Peyer's patch (tissue), 4 donors: ENCODE measurements around the gene PMM2. TPM values are rescaled to one million over a fixed set of nuclear protein-coding genes. Genes with fewer than 3 reads are reported as not detected.
A peak's percentile ranks its signal among the peaks of the same experiment; 100 is the strongest.

Experiments used
- DNase-seq, 3 donors: peaks; one replicate each; pipeline ENCODE4 v3.0.0-alpha.2; 2017 to 2019
- H3K27ac ChIP-seq, 4 donors: fragments of 200-600 bp; sonication (generic); one replicate each; pipeline ENCODE4 v1.5.1; 2016 to 2019
- H3K27me3 ChIP-seq, 2 donors: fragments of 200-600 bp; sonication (generic); one replicate each; pipeline ENCODE4 v1.5.1; 2019
- H3K36me3 ChIP-seq, 3 donors: fragments of 200-600 bp; sonication (generic); one replicate each; pipeline ENCODE4 v1.5.1; 2016 to 2019
- H3K4me1 ChIP-seq, 4 donors: fragments of 200-600 bp; sonication (generic); one replicate each; pipeline ENCODE4 v1.5.1; 2016 to 2019
- H3K4me3 ChIP-seq, 4 donors: fragments of 200-600 bp; sonication (generic); 1 replicate in 3 of 4; 2 replicates in 1 of 4; pipeline ENCODE4 v1.5.1; 2016 to 2019; ENCODE audit warnings: mild to moderate bottlenecking in 1 of 4
- H3K9me3 ChIP-seq, 4 donors: fragments of 200-600 bp; sonication (generic); one replicate each; pipeline ENCODE4 v1.5.1; 2016 to 2019; ENCODE audit warnings: mild to moderate bottlenecking in 1 of 4
- POLR2A ChIP-seq, 2 donors: fragments of 450-650 bp; IDR thresholded peaks; one replicate each; pipeline ENCODE4 v1.5.1; 2017; ENCODE audit warnings: antibody characterized with exemption in 2 of 2, mild to moderate bottlenecking in 2 of 2, moderate library complexity in 2 of 2
- total RNA-seq, 4 donors: library from RNA; depleted of rRNA; stranded (reverse); fragments of >200 nt; gene quantifications; one replicate each; pipeline ENCODE4 v1.1.0, GENCODE V29; 2016
- TF ChIP-seq, protein P1 (sequence below), 6 experiments: fragments of 450-650 bp in 4 of 6; fragments of 200-600 bp in 2 of 6; sonication (generic) in 1 of 6; IDR thresholded peaks; one replicate each; pipeline ENCODE4 v1.5.1; 2017 to 2019; ENCODE audit warnings: antibody characterized with exemption in 6 of 6, mild to moderate bottlenecking in 3 of 6, moderate library complexity in 1 of 6

Gene PMM2
- total RNA-seq, 4 donors from 2014 or later, result 49.5 to 84.2 (median 82.3) TPM

- Histone ChIP-seq H3K4me1 (peaks cover 0 to 9% (median 2%) of the 10 kb centered on the region in 4 donors), H3K27me3 (no peaks in the 10 kb centered on the region), H3K27ac (peak overlapping the region in 1 of 4 donors; percentile 22), H3K4me3 (no peak overlapping the region), H3K9me3 (no peaks in the 10 kb centered on the region), H3K36me3 (no peaks in the 10 kb centered on the region)
- TF ChIP-seq, protein P1, sequence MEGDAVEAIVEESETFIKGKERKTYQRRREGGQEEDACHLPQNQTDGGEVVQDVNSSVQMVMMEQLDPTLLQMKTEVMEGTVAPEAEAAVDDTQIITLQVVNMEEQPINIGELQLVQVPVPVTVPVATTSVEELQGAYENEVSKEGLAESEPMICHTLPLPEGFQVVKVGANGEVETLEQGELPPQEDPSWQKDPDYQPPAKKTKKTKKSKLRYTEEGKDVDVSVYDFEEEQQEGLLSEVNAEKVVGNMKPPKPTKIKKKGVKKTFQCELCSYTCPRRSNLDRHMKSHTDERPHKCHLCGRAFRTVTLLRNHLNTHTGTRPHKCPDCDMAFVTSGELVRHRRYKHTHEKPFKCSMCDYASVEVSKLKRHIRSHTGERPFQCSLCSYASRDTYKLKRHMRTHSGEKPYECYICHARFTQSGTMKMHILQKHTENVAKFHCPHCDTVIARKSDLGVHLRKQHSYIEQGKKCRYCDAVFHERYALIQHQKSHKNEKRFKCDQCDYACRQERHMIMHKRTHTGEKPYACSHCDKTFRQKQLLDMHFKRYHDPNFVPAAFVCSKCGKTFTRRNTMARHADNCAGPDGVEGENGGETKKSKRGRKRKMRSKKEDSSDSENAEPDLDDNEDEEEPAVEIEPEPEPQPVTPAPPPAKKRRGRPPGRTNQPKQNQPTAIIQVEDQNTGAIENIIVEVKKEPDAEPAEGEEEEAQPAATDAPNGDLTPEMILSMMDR (IDR thresholded peaks at IDR 0.05), result no peak
- TF ChIP-seq POLR2A (IDR thresholded peaks at IDR 0.05), result no peak
- no peak for DNase-seq
Measured at GRCh38 chr16:8878523-8878911, 80.9 kb downstream of the PMM2 start.

GRCh38 chr16:8880839-8881510 is 83.3 kb downstream of the PMM2 start:
- Histone ChIP-seq H3K27me3 (no peaks in the 10 kb centered on the region), H3K36me3 (no peaks in the 10 kb centered on the region), H3K27ac (no peak overlapping the region), H3K9me3 (no peaks in the 10 kb centered on the region), H3K4me1 (peaks cover 0 to 30% (median 5%) of the 10 kb centered on the region in 4 donors), H3K4me3 (no peak overlapping the region)
- TF ChIP-seq, protein P1 (IDR thresholded peaks at IDR 0.05), result no peak
- no peak for TF ChIP-seq POLR2A (IDR thresholded peaks at IDR 0.05)
- DNase-seq, result no peak

DNA sequence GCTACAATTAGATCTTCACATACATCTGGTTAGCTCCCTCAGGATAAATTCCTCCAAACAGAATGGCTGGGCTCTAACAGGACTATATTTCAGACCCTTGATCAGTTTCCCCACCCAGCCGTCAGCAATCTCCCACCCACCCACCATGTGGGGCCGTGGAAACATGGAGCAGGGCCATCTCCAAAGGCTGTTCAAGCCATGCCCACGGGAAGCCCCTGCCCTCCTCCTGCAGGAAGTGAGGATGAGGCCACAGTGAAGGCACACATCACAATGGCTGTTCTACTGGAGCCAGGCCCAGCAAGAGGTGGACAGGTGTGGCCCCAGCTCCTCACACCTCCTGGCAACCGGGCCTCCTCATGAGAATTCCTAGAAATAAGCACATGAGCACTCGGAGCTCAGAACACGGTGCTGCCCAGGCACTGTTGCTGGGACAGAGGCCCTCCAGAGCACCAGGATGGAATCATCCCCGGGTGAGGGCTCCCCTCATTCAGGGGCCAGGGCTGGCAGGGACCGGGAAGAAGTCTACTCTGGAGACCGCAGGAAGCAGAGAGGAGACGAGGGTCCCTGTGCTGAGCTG is 84.5 kb downstream of the PMM2 start, which contains the start of gene LITAFD:
Gene LITAFD, plus strand, starts transcription at position 311 of the 577 bp plus-strand sequence. CDS start 2,005 bp downstream, outside the sequence.
- H3K27ac ChIP-seq, result no peak within 1 kb of the TSS
- H3K27me3 ChIP-seq, result no peaks in the 10 kb centered on the region
- peaks cover 0 to 37% (median 5%) of the 10 kb centered on the region in 4 donors for H3K4me1 ChIP-seq
- DNase-seq, result peak in 1 of 3 donors; percentile 37
- no peaks in the 10 kb centered on the region for H3K9me3 ChIP-seq
- H3K4me3 ChIP-seq, result no peak within 1 kb of the TSS
- TF ChIP-seq, protein P1 (IDR thresholded peaks at IDR 0.05), result no peak
- no peak for TF ChIP-seq POLR2A (IDR thresholded peaks at IDR 0.05)
- H3K36me3 ChIP-seq, result no peaks in the 10 kb centered on the region

DNA sequence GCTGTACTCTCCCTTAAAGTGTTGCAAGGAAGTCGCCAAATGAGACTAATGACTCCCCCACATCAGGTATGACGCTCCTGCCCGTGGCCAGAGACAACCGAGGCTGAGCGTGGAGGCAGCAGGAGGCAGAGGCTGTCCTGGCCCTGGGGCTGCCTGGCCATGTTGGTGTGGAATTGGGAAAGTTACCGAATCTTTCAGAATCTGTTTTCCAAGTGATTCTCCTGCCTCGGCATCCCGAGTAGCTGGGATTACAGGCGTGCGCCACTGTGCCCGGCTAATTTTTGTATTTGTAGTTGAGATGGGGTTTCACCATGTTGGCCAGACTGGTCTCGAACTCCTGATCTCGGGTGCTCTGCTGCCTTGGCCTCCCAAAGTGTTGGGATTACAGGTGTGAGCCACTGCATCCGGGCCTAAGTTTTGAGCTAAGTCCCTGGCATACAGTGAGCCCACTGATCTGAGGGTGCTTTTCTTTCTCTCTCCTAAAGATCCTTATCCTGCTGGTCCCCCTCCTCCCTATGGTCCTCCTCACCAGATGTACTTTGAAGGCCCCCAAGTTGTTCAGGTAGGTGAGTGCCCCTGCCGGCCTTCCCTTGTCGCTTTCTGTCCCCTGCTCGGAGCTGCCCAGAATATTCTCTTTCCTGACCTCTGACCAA is 85.2 kb downstream of the PMM2 start:
- peak in 1 of 3 donors; percentile 25 for DNase-seq
- Histone ChIP-seq H3K4me3 (no peak overlapping the region), H3K4me1 (peaks cover 0 to 37% (median 5%) of the 10 kb centered on the region in 4 donors), H3K27ac (no peak overlapping the region), H3K36me3 (no peaks in the 10 kb centered on the region), H3K9me3 (no peaks in the 10 kb centered on the region), H3K27me3 (no peaks in the 10 kb centered on the region)
- no peak for TF ChIP-seq POLR2A (IDR thresholded peaks at IDR 0.05)
- TF ChIP-seq, protein P1 (IDR thresholded peaks at IDR 0.05), result no peak

DNA sequence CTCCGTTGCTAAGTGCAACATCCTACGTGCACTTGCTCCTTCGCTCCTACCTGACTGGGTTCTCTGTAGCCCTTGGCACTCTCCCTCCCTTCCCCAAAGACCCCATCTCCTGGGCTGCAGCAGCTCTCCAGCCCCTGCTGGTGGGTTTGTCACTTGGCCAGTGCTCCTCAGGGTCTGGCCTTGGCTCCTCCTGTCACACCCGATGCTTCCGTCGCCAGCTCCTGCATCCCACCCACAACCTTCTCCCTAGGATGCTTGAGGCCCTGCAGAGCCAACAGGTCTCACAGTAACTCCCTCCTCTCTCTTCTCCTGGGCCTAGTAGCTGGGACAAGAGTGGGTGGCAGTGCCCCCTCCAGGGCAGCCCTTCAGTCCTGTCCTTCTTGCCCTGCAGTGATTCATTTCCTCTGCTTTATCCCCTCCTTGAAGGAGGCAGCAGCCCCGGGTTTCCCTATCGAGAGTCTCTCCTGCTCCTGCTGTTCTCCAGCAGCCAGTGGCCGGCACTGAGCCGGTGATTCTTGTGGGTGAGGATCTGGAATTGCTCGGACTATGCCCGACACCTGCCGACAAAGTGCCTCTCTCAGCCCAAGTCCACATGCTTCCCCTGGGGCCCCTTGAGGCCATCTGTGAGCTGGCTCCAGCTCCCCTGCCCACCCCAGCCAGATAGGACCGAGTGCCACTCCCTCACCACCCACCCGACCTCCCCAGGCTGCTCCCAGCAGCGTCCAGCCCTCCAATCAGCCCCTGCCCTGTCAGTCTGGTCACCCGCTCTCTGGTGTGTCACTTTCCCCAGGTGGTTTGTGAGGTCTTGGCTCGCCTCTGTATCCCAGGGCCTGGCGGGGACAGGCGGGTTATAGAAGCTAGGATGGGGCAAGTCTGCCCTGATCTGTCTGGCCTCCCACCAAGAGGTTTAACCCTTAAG is 88.3 kb downstream of the PMM2 start:
- Histone ChIP-seq H3K9me3 (no peaks in the 10 kb centered on the region), H3K4me3 (no peak overlapping the region), H3K27me3 (no peaks in the 10 kb centered on the region), H3K27ac (peak overlapping the region in 1 of 4 donors; percentile 57), H3K36me3 (peaks cover 0 to 10% (median 0%) of the 10 kb centered on the region in 3 donors), H3K4me1 (peaks cover 0 to 28% (median 4%) of the 10 kb centered on the region in 4 donors)
- peak in 2 of 3 donors; percentile 72 to 79 for DNase-seq
- TF ChIP-seq POLR2A (IDR thresholded peaks at IDR 0.05), result no peak
- TF ChIP-seq, protein P1 (IDR thresholded peaks at IDR 0.05), result peak in 1 of 6 experiments; percentile 4
